Brain microvascular endothelial cell (primary cell): Measurements from ENCODE around the gene MMP23B.

Source experiments
- DNase-seq: peaks from one replicate; pipeline ENCODE4 v3.0.0-alpha.2; 2020
- H3K27ac ChIP-seq: fragments of 250-450 bp; sonication (Bioruptor Pico); 2 replicates; pipeline ENCODE4 v1.5.1; 2020; ENCODE audit warnings: mild to moderate bottlenecking, moderate library complexity
- H3K27me3 ChIP-seq: fragments of 250-450 bp; sonication (Bioruptor Pico); replicated peaks from 2 replicates; pipeline ENCODE4 v1.5.1; 2020; ENCODE audit warnings: mild to moderate bottlenecking
- H3K36me3 ChIP-seq: fragments of 250-450 bp; sonication (Bioruptor Pico); replicated peaks from 2 replicates; pipeline ENCODE4 v1.5.1; 2020; ENCODE audit warnings: mild to moderate bottlenecking
- H3K4me3 ChIP-seq: 2 replicates; pipeline ENCODE4 v1.5.1; 2011; ENCODE audit warnings: low read depth, mild to moderate bottlenecking, control low read depth, low read length, moderate library complexity
- CTCF ChIP-seq: IDR thresholded peaks from 2 replicates; pipeline ENCODE4 v1.5.1; 2011; ENCODE audit warnings: low read depth, mild to moderate bottlenecking, moderate library complexity, low read length, control low read depth, inconsistent platforms; ENCODE audit errors: missing control alignments
- in situ Hi-C: cut with HindIII; loops from 2 replicates; pipeline ENCODE4 v1.10.0; 2017; ENCODE audit warnings: low sequenced_read_pairs, low pct_ligation_motif_present

The MMP23B gene

GRCh38 chr1:1599030-1599934 lies 32.7 kb upstream of the MMP23B start:
- no peaks in the 10 kb centered on the region for H3K36me3 ChIP-seq
- DNase-seq, result no peak
- H3K27me3 ChIP-seq, result peaks cover 24% of the 10 kb centered on the region
- H3K4me3 ChIP-seq, result peak overlapping the region; percentile 15
- in situ Hi-C loops, result no loop called here
- H3K27ac ChIP-seq, result no peak overlapping the region
- no peak for TF ChIP-seq CTCF

GRCh38 chr1:1599935-1600860 lies 31.8 kb upstream of the MMP23B start, which contains the start of gene FNDC10:
FNDC10 (minus strand) TSS chr1:1600135; CDS start chr1:1600015, 120 bp downstream.
- Histone ChIP-seq H3K4me3 (peak within 1 kb of the TSS; percentile 35), H3K27ac (no peak within 1 kb of the TSS), H3K36me3 (no peaks in the 10 kb centered on the region), H3K27me3 (peaks cover 24% of the 10 kb centered on the region)
- DNase-seq, result no peak
- TF ChIP-seq CTCF, result no peak
- in situ Hi-C loops, result no loop called here

DNA sequence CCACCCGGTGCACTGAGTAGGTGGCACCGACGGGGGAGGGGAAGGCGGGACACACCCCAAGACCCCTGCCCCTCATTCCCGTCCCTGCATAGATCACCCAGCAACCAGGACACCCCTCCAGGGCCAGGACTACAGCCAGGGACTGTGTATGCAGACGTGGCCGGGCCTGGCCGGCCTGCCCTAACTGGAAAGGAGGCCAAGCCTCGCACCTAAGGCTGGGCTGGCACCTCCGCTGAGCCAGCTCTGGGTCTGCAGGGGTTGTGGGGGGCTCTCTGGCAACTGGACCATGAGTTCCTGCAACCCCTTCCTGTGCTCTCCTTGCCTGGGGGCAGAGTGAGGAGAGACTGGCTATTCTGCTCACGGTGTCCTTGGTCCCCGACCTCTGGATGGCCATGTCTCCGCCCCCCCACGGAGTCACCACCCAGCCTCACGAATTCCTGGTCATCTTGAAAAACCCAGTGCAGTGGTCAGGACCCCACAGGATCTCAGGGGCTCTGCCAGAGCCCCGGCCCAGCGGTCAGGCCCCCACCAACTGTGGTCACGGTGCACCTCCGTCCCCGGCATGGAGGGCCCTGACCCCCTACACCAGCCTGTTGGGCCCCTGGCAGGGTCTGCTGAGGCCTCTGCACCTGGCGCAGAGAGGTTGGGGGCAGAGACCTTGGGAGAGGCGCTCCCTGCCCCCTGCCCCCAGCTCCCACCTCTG lies 31.0 kb upstream of the MMP23B start:
- DNase-seq, result no peak
- in situ Hi-C loops, result no loop called here
- Histone ChIP-seq H3K27ac (no peak overlapping the region), H3K36me3 (no peaks in the 10 kb centered on the region), H3K4me3 (no peak overlapping the region), H3K27me3 (peaks cover 22% of the 10 kb centered on the region)
- TF ChIP-seq CTCF, result no peak

DNA sequence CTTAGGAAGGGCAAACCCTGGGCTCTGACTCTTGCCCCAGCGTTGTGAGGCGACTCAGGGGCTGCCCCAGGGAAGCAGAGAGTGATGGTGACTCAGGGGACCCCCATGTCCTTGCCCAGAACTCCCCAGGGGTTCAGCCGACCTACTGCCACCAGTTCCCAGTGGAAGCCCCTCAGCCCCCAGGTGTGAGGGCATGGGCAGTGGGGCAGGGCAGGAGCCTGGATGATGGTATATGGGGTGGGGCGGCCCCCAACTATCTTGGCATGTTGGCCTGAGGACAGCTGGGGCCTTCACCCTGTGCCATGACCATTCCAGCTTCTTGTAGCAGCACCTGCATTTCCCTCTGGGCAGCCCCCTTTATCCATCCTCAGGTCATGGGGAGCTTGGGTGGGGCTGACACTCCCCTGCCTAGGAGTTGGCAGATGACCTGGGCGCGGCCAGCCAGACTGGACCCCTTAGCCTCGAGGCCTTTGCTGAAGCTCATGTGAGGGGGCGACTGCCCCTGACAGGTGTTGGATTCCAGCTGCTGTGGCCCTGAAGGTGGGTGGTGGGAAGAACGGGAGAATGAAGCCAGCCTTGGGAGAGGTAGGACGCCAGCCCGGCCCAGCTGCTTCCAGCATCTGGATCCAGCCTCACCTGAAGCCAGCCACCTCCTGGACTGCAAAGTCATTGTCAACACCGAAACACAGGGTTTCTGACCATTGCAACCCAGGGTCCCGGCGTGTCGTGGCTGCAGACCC lies 30.2 kb upstream of the MMP23B start:
- no peak for DNase-seq
- TF ChIP-seq CTCF, result no peak
- Histone ChIP-seq H3K4me3 (no peak overlapping the region), H3K27ac (no peak overlapping the region), H3K36me3 (no peaks in the 10 kb centered on the region), H3K27me3 (peaks cover 15% of the 10 kb centered on the region)
- in situ Hi-C loops, result no loop called here

GRCh38 chr1:1602304-1602967 lies 29.5 kb upstream of the MMP23B start:
- DNase-seq, result no peak
- no peak for TF ChIP-seq CTCF
- H3K36me3 ChIP-seq, result no peaks in the 10 kb centered on the region
- no peak overlapping the region for H3K4me3 ChIP-seq
- in situ Hi-C loops, result no loop called here
- no peak overlapping the region for H3K27ac ChIP-seq
- peaks cover 14% of the 10 kb centered on the region for H3K27me3 ChIP-seq
